Left ventricle myocardium inferior (tissue), 1 donor: ENCODE results near the gene REPS1. TPM values are rescaled to one million over a fixed set of nuclear protein-coding genes. Genes with fewer than 3 reads are reported as not detected.

ENCODE experiments used
- DNase-seq: peaks from one replicate; pipeline ENCODE4 v3.0.0-alpha.2; 2020
- H3K27ac ChIP-seq: fragments of 200-600 bp; replicated peaks from 2 replicates; pipeline ENCODE4 v1.8.0; 2021
- H3K27me3 ChIP-seq: fragments of 200-600 bp; 2 replicates; pipeline ENCODE4 v1.8.0; 2021; ENCODE audit warnings: low read depth
- H3K36me3 ChIP-seq: fragments of 200-600 bp; 2 replicates; pipeline ENCODE4 v1.8.0; 2021
- H3K4me1 ChIP-seq: fragments of 200-600 bp; 2 replicates; pipeline ENCODE4 v1.8.0; 2021
- H3K4me3 ChIP-seq: fragments of 200-600 bp; 2 replicates; pipeline ENCODE4 v1.8.0; 2021; ENCODE audit warnings: mild to moderate bottlenecking, moderate library complexity
- H3K9me3 ChIP-seq: fragments of 200-600 bp; replicated peaks from 2 replicates; pipeline ENCODE4 v1.8.0; 2021
- CTCF ChIP-seq: fragments of 200-600 bp; IDR thresholded peaks from 2 replicates; pipeline ENCODE4 v1.8.0; 2021; ENCODE audit warnings: antibody characterized with exemption, mild to moderate bottlenecking, borderline replicate concordance
- intact Hi-C: fragments of 100-400 bp; cut with micrococcal nuclease; formaldehyde crosslinking; loops from one replicate; pipeline ENCODE4 v1.11.0; 2022
- total RNA-seq: library from RNA; stranded (reverse); fragmentation: NEBNext Ultra II Directional; extraction: Animal tissue kit (Norgen Biotek cat#: 25700); gene quantifications from one replicate; pipeline ENCODE4 v1.2.1, GENCODE V29; 2021
- donor health status: DM: no; HTN: yes; CAD: no; lungs with severe emphysema.

REPS1 gene
- total RNA-seq, 1 donor from 2014 or later: 30.6 TPM

- Histone ChIP-seq H3K9me3 (no peaks in the 10 kb centered on the region), H3K27me3 (no peaks in the 10 kb centered on the region), H3K27ac (no peak overlapping the region), H3K4me3 (no peak overlapping the region), H3K4me1 (peaks cover 63% of the 10 kb centered on the region), H3K36me3 (no peaks in the 10 kb centered on the region)
- no peak for DNase-seq
- TF ChIP-seq CTCF: no peak
- intact Hi-C loops: no loop called here
Observed at GRCh38 chr6:138975815-138976214, 12.2 kb downstream of the REPS1 start.

GRCh38 chr6:138973466-138974153 lies 14.4 kb downstream of the REPS1 start:
- H3K27ac ChIP-seq: peak overlapping the region; percentile 33
- no peaks in the 10 kb centered on the region for H3K27me3 ChIP-seq
- H3K4me1 ChIP-seq: peaks cover 78% of the 10 kb centered on the region
- H3K4me3 ChIP-seq: no peak overlapping the region
- DNase-seq: no peak
- no peaks in the 10 kb centered on the region for H3K36me3 ChIP-seq
- no peak for TF ChIP-seq CTCF
- intact Hi-C loops: no loop called here
- no peaks in the 10 kb centered on the region for H3K9me3 ChIP-seq

- Histone ChIP-seq H3K27me3 (no peaks in the 10 kb centered on the region), H3K4me1 (peaks cover 86% of the 10 kb centered on the region), H3K9me3 (no peaks in the 10 kb centered on the region), H3K27ac (peak overlapping the region; percentile 69), H3K4me3 (peak overlapping the region; percentile 5), H3K36me3 (no peaks in the 10 kb centered on the region)
- no peak for DNase-seq
- no peak for TF ChIP-seq CTCF
- intact Hi-C loops: no loop called here
Observed at GRCh38 chr6:138972226-138972665, 15.8 kb downstream of the REPS1 start.

GRCh38 chr6:138971601-138972000 lies 16.5 kb downstream of the REPS1 start:
- peaks cover 88% of the 10 kb centered on the region for H3K4me1 ChIP-seq
- no peak for DNase-seq
- H3K9me3 ChIP-seq: no peaks in the 10 kb centered on the region
- peak overlapping the region; percentile 69 for H3K27ac ChIP-seq
- no peaks in the 10 kb centered on the region for H3K36me3 ChIP-seq
- peak overlapping the region; percentile 5 for H3K4me3 ChIP-seq
- intact Hi-C loops: no loop called here
- no peak for TF ChIP-seq CTCF
- H3K27me3 ChIP-seq: no peaks in the 10 kb centered on the region

GRCh38 chr6:138970856-138971425 lies 17.1 kb downstream of the REPS1 start:
- H3K36me3 ChIP-seq: no peaks in the 10 kb centered on the region
- H3K27me3 ChIP-seq: no peaks in the 10 kb centered on the region
- intact Hi-C loops: no loop called here
- DNase-seq: no peak
- peaks cover 88% of the 10 kb centered on the region for H3K4me1 ChIP-seq
- TF ChIP-seq CTCF: no peak
- H3K27ac ChIP-seq: peak overlapping the region; percentile 69
- H3K4me3 ChIP-seq: peak overlapping the region; percentile 5
- H3K9me3 ChIP-seq: no peaks in the 10 kb centered on the region
